Stromal cell of bone marrow (primary cell): ENCODE measurements around the gene LENEP.

Experiments used
- DNase-seq: peaks from one replicate; pipeline ENCODE4 v3.0.0-alpha.2; 2012; ENCODE audit warnings: low read depth

LENEP gene

GRCh38 chr1:154999571-155000410 lies 6.4 kb downstream of the LENEP start:
- no peak for DNase-seq

- no peak for DNase-seq
These were observed 7.0 kb downstream of the LENEP start for GRCh38 chr1:155000411-155000725.

- peak; percentile 77 for DNase-seq
These were observed 7.5 kb downstream of the LENEP start for GRCh38 chr1:155000726-155001424.

- DNase-seq = no peak
These were observed 8.0 kb downstream of the LENEP start for GRCh38 chr1:155001425-155001674.

- peak; percentile 98 for DNase-seq
These were observed 8.5 kb downstream of the LENEP start for GRCh38 chr1:155001675-155002463.

- DNase-seq = no peak
These were observed 9.3 kb downstream of the LENEP start, which contains the start of gene ZBTB7B for GRCh38 chr1:155002464-155003226. Gene ZBTB7B (plus strand): TSS chr1:155002802. CDS start chr1:155014661, 11,859 bp downstream.

- DNase-seq = no peak
These were observed 9.9 kb downstream of the LENEP start for GRCh38 chr1:155003227-155003765.

GRCh38 chr1:155003766-155004351 lies 10.5 kb downstream of the LENEP start:
- DNase-seq = no peak

GRCh38 chr1:155004352-155005075 lies 11.1 kb downstream of the LENEP start:
- DNase-seq = no peak

- DNase-seq = peak; percentile 30
These were observed 12.0 kb downstream of the LENEP start for GRCh38 chr1:155005076-155006011.

GRCh38 chr1:155006601-155007101 lies 13.3 kb downstream of the LENEP start:
- DNase-seq = no peak

- DNase-seq = no peak
These were observed 14.0 kb downstream of the LENEP start for GRCh38 chr1:155007251-155007828.

- DNase-seq = no peak
These were observed 14.9 kb downstream of the LENEP start for GRCh38 chr1:155008015-155008941.

GRCh38 chr1:155009221-155009711 lies 15.9 kb downstream of the LENEP start:
- DNase-seq = no peak

GRCh38 chr1:155009742-155010141 lies 16.4 kb downstream of the LENEP start:
- no peak for DNase-seq

- DNase-seq = no peak
These were observed 17.0 kb downstream of the LENEP start for GRCh38 chr1:155010211-155010918.

GRCh38 chr1:155011004-155011416 lies 17.6 kb downstream of the LENEP start:
- no peak for DNase-seq
